Ishikawa (cell line): ENCODE data around the gene MYEF2.

ENCODE experiments used
- CEBPB ChIP-seq: IDR thresholded peaks from 2 replicates; pipeline ENCODE4 v1.6.1; 2012
- TAF1 ChIP-seq: IDR thresholded peaks from 2 replicates; pipeline ENCODE4 v1.6.1; 2012; ENCODE audit warnings: low read depth, mild to moderate bottlenecking

- TF ChIP-seq TAF1 (no peak), CEBPB (no peak)
Measured at GRCh38 chr15:48090666-48091065, 87.4 kb downstream of the MYEF2 start.
